Activated CD8-positive, alpha-beta memory T cell treated with anti-CD3 and anti-CD28 coated beads, Interleukin-2, amount 50 U/mL, for 4 hours (primary cell): ENCODE data around the gene MAFF.
"Not testable (repeated sequence)": the region's sequence is repeated elsewhere in the genome, so short reads cannot be mapped to it uniquely, and the experiment has no call there.

Experiments
- DNase-seq: peaks from one replicate; pipeline ENCODE4 v3.0.0-alpha.2; 2020

MAFF gene

DNA sequence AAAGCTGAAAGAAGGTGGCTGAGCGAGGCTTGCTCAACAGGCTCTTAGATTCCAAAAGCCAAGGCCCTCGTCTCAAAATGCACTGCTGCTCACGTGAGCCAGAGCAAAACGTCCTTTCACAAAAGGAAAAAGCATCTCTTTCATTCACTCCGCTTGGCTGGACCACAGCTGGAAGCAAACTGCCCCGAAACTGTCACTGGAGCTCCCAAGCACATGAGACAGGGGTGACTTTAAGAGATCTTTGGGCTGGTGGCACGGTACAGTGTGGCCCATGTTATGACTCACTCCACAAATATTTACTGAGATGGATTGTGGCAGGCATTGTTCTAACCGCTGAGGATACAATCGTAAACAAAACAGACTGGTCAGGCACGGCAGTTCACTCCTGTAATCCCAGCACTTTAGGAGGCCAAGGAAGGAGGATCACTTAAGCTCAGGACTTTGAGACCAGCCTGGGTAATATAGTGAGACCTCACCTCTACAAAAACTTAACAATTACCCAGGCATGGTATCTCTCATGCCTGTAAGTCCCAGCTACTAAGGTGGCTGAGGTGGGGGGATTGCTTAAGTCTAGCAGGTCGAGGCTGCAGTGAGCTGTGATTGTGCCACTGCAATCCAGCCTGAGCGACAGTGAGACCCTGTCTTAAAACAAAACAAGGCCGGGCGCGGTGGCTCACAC lies 23.7 kb upstream of the MAFF start:
- no peak for DNase-seq

DNA sequence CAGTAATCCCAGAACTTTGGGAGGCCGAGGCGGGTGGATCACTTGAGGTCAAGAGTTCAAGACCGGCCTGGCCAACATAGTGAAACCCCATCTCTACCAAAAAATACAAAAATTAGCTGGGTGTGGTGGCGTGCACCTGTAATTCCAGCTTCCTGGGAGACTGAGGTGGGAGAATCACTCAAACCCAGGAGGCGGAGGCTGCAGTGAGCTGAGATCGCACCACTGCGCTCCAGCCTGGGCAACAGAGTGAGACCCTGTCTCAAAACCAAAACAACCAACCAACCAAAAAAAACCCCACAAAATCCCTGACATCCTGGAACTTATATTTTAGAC lies 23.2 kb upstream of the MAFF start:
- DNase-seq: not testable (repeated sequence)

DNA sequence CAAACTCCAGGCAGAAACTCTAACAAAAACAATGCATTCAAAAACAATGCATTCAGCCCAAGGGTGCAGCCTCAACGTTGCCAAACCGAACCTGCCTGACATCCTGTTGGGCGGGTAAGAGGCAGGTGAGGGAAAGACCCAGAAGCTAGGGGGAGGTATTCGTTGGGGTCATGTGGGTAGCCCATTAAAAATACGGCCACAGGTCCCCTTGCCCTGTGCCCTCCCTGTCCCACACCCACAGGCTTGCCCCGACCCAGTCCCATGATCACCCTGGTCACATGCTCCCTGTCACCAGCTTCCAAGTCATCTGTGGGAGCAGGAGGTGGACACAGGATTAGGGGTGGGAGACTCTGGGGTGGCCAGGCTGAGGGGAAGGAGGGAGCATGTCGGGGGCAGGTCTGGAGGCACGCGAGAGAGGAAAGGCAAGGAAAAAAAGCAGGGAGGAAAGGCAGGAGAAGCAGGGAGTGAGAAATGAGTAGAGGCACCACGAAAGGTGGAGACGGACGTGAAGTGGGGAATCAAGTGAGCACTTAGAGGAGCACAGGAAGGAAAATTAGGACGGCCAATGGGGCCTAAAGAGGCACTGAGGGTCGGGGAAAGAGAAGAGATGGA lies 20.8 kb upstream of the MAFF start:
- no peak for DNase-seq

DNA sequence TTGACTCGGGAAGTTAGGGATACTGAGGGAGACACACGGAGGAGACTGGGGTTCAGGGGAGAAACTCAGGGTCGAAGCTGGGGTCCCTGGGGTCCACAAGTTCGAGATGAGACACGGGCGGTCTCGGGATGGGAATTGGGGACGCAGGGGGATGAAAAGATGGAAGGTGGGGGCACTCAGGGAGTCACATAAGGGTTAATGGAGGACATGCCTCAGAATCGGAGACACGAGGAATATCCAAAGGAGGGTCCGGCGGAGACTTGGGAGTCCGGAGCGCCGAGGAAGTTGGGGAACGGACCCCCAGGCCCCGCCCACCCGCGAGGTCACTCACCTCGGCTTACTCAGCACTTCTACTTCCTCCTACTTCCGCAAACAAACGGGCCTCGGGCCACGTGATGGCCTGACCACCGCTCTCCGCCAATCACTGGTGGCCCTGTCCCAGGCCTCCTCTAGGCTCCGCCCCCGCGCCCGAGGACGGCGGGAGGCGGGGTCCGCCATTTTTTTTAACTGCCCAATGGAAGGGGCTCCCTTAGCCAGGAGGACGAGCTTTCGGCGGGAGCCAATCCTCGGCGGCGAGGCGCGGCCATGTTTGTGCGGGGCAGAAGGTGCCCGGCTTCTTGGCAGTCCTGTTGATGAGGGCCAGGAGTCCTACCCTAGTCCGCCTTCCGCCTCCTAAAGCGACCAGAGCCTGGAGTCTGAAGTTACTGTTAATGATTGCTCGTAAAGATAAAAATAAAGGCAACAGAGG lies 20.2 kb upstream of the MAFF start, which contains the start of gene PLA2G6:
Gene PLA2G6, minus strand, starts transcription at position 378 of the 748 bp plus-strand sequence. CDS start 12,404 bp downstream, outside the sequence.
- DNase-seq: peak; percentile 96

DNA sequence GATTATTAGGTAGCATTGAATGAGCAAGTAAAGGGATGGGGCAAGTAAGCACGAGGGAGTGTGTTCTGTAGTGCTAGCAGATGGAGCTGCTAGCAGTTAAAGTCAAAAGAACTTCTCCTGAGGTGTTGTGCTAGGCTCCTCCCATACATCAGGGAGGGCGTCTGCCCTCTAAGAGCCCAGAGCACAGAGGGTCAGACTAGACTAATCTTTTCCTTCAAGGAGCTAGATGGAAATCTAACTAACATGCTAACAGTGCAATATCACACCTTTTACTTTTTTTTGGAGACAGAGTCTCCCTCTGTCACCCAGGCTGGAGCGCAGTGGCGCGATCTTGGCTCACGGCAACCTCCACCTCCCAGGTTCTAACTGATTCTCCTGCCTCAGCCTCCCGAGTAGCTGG lies 17.0 kb upstream of the MAFF start:
- DNase-seq: no peak

DNA sequence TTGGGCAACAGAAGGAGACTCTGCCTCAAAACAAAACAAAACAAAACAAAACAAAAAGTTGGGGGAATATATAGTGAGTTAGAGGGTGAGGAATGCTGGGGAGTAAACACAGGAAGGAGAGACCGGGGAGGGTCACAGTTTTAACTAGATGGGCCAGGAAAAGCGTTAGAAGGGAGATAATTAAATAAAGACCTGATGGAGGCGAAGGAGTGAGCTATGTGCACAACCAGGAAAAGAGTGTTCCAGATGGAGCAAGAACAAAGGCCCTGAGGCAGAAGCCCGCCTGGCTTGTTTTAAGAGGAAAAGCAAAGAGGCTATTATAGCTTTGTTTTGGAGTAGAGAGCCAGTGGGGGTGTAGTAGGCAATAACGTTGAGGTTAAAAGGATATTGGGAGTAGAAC lies 15.4 kb upstream of the MAFF start:
- DNase-seq: no peak

DNA sequence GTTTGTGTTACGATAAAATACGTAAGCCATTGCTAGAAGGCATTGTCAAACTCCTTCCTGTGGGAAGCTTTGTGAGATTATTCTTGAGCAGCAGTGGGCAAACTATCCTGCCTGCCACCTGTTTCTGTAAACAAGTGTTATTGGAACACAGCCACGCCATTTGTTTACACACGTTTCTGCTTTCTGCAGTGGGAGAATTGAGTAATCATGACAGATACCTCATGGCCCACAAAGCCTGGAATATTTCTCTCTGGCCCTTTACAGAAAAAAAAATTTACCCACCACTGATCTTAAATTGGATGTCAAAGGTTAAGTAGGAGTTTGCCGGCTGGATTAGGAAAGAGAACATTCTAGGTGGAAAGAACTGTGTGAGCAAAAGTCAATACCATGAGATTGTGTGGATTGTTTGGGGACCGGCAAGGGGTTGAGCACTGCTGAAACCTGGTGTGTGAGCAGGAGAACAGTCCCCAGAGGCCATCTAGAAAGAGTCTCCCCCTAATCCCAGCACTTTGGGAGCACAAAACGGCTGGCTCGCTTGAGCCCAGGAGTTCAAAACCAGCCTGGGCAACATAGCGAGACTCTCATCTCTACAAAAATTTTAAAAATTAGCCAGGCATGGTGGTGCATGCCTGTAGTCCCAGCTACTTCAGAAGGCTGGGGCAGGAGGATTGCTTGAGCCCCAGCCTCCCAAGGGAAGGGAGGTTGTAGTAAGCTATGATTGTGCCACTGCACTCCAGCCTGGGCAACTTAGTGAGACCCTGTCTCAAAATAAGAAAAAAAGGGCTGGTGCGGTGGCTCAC lies 14.2 kb upstream of the MAFF start:
- DNase-seq: no peak

DNA sequence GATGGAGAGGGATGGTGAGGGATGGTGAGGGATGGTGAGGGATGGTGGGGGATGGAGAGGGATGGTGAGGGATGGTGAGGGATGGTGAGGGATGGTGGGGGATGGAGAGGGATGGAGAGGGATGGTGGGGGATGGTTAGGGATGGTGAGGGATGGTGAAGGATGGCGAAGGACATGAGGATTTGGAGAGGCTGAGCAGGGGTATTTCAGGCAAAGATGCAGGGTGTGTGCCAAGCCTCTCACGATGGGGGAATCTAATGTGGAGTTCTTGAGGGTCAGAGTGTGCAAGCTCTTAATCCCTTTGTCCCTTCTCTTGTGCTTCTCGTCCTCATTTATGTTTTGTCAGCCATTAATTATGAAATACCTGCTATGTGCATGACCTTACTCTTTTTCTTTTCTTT lies 12.7 kb upstream of the MAFF start:
- no peak for DNase-seq

DNA sequence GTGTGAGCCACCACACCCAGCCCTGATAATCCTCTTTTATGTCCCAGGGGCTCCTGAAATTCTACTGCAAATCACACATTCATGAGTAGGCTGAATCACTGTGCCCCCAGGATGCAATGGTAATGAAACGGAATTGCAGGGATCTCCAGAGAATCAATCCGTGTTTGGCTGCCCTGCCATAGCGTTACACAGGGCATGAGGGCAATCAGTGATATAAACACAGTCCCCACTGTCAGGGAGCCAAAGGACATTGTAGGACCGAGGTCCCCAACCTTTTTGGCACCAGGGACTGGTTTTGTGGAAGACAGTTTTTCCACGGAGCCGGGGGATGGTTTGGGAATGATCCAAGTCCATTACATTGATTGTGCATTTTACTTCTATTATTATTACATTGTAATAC lies 11.2 kb upstream of the MAFF start:
- DNase-seq: no peak

DNA sequence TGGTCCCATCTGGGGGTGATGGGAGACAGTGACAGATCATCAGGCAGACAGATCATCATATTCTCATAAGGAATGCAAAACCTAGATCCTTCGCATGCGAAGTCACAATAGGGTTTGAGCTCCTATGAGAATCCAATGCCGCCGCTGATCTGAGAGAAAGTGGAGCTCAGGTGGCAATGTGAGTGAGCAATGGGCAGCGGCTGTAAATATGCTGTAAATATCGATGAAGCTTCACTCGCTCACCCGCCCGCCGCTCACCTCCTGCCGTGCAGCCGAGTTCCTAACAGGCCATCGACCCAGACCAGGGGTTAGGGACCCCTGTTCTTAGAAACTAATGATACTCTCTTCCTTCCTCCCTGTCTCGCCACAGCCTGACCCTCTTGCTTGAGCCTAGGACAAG lies 10.7 kb upstream of the MAFF start:
- DNase-seq: no peak

DNA sequence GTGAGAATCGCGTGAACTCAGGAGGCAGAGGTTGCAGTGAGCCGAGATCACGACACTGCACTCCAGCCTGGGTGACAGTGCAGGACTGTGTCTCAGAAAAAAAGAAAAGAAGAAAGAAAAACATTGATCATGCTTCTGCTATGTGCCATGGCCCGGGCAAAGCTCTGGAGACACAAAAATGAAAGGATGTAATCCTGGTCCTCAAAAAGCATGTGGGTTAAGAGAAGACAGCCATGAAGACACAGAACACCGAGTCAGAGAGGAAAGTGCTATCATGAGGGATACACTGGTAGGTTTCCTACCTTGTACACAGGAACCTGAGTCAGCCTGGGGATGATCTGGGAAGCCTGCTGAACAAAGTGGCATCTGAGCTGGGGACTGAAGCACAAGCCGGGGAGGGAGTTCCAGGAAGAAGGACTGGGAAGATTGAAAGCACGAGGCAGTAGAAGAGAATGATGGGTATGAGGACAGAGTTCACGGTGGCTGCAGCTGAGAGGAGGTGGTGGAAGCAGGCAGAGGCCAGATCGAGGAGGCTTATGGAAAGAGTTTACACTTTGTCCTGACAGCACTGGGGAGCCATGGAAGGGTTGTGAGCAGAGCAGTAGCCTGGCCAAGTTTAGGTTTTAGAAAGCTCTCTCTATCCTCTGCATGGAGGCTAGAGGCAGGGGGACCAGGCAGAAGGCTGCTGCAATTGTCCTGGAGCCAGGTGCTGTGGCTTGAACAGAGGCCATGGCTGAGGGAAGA lies 9.9 kb upstream of the MAFF start:
- no peak for DNase-seq

DNA sequence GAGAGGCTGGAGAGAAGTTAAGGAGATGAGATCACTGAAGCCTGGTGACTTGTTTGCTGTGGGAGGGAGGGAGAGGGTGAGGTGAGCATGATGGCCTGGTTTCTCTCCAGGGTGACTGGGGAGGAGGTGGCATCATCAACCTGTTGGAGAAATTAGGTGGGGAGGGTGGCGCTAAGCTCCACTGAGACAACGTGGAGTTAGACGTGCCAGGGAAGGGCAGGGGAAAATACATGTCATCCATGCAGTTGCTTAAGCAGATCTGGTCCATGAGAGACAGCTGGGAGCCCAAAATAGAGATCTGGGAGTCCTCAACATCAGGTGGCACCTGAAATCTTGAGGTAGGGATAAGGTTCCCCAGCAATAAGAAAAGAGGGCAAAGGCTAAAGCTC lies 9.3 kb upstream of the MAFF start:
- DNase-seq: no peak

DNA sequence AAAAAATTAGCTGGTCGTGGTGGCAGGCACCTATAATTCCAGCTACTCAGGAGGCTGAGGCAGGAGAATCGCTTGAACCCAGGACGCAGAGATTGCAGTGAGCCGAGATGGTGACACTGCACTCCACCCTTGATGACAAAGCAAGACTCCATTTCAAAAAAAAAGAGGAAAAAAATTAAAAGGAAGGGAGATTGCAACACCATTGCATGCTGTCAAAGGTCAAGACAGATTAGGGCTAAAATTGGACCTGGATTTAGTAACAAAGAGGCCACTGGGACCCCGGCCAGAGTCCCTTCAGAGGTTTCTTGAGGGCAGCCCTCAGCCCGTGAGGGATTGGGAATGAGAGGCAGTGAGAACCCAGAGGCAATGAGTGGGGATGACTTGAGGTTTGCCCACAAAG lies 8.2 kb upstream of the MAFF start:
- no peak for DNase-seq

DNA sequence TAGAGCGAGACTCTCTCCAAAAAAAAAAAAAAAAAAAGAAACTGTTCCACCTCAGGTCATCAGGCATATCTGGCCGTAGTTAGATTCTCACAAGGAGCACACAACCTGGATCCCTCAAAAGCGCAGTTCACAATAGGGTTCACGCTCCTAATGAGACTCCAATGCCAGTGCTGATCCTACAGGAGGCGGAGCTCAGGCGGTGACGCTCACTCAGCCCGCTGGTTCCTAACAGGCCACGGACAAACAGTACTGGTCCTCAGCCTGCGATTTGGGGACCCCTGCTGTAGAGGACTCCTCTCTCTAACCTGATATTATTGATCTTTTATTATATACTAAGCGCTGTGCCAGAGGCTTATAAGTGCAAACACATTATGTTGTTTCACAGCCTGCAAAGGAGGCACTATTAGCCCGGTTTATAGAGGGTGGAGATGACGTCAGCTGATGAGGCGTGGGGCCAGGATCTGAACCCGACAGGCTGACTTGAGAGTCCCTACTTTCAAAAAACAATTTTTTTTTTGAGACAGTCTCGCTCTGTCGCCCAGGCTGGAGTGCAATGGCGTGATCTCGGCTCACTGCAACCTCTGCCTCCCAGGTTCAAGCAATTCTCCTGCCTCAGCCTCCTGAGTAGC lies 4.9 kb upstream of the MAFF start:
- DNase-seq: no peak

DNA sequence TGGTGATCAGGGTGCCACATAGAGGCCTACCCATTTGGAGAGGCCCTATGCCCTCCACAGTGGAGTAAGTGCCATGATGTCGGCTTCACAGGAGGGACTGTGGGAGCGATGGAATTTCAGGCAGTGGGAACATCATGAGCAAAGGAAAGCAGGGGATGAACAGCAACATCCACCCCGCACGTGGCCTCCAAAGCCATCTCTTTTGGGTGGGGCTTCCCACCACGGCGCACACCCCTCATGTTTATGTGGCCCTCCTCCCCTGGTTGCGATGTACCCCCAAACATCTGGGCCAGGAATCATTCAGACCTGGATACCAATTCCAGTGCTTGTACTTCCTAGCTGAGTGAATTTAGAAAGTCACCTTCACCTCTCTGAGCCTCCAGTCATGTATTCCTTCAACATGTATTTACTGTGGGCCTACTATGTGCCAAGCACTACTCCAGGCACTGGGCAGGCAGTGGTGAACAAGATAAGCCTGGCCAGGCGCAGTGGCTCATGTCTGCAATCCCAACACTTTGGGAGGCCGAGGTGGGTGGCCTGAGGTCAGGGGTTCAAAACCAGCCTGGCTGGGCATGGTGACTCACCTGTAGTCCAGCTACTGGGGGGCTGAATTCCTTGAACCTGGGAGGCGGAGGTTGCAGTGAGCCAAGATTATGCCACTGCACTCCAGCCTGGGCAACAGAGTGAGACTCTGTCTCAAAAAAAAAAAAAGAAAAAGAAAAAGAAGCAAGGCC lies 1.8 kb upstream of the MAFF start:
- no peak for DNase-seq

DNA sequence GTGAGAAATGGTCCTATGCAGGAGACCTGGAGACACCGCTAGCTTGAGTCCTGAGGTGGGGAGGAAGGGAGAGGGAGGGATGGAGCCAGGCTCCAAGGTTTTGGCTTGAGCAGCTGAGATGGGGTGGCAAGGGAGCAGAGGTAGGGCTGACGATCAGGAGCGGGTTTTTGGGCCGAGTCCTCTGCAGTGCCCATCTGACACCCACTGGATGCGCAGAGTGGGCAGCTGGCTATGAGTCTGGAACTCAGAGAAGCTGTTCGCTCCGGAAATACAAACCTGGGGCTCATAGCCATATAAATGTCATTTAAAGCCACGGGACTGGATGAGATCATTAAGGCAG lies 453 bp upstream of the MAFF start:
- no peak for DNase-seq

DNA sequence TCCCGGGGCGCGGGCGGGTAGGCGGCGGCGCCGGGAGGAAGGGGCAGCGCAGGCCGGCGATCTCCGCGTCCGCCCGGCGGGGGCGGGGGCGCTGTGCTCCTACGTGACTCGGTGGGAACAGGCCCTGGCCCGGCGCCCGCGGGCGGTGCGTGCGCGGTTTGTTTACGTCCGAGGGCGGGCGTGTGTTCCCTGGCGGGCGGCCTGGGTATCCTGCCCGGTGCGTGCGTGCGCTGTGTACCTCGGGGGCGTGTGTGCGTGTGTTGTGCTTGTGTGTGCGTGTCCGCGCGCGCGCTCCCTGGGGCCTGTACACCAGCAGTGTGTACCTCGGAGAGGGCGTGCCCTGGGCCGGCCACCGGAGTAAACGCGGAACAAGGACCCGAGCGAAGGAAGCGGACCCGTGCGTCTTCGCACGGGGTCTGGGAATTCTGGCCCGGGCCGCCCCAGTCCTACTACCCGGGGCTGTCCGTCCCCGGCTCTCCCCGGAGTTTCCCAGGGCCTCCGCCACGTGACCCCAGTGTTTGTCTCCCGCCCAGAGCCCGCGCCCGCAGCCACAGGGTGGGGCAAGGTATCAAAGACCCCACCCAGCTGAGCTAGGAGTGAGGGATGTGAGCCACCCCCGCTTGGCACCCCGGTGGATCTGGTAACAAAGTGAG lies 769 bp downstream of the MAFF start:
- DNase-seq: peak; percentile 47

DNA sequence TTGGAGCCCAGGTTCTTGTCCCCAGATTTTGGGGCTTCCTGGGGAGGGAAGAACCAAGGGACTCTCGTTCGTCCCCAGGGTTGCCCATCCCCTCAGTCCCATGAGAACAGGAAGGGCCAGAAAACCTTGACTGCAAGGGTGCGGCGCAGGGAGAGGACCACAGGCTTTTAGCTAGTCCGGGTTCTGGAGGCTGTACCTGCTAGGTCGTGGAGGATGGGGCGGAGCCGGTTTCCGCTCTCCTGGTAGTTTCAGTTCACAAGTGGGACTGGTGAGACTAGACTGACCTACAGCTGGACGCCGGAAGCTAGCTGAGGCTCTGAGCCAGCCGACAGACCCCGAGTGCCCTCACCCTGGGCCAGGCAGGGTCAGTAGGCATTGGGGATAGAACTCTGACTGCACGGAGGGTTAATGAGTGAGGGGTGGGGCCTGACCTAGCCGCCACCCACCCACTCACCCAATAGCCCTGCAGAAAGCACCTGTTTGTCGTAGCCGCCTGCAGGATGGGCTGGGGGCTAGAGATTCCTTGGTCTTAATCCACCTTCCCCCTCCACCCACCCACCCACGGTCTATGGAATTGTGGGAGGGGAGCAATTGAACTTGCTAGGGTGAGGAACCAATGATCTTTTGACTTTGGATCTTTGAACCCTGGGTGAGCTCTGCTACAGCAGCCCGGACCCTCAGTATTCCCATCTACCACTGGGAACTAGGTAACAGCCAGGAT lies 1.5 kb downstream of the MAFF start:
- DNase-seq: peak; percentile 36

DNA sequence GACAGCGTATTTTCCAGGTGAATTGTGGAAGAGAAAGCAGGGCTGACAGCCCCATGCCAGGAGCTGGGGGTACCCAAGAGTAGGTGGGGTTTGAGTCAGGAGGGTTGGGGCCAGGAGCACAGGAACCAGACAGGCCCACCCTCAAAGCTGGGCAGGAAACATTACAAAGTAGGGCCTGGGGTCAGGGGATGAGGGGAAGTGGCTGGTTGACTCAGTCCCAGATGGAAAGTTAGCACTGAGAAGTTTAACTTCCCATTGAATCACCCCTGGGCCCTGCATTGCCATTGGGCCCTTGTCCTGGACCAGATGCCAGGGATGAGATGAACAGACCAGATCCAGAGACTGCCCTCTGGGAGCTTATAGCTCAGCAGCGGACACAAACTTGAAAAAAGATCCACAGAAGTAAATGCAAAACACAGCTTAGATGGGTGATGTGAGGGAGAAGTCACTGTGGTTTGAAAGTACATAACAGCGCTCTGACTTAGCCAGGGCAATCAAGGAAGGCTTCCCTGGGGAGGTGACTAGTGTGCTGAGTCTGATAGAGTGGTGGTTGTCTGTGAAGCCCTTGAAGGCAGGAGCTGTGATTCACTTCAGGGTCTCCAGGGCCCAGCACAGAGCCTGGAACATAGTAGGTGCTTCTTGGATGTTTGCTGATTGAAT lies 2.2 kb downstream of the MAFF start:
- DNase-seq: no peak

DNA sequence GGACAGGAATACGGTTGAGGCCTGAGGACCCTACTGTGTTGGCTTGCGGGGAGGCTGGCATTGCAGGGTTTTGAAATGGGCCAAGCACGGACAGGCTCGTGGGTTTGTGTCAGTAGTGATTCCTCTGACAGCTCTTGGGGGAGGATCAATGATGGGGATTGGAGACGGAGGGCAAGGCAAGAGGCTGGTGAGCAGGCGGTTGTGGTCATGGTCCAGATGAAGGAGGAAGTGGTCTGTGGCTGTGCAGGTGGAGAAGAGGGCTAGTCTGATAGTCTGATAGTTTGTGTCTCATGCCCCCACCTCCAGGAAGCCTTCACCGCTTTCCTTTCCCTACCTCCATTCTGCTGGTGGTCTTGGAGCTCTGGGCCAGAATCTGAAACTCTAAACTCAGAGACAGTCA lies 3.0 kb downstream of the MAFF start:
- DNase-seq: no peak
